Endothelial cell of umbilical vein (primary cell): Measurements from ENCODE around the gene MTHFR. TPM values are rescaled to one million over a fixed set of nuclear protein-coding genes. Genes with fewer than 3 reads are reported as not detected.

Experiments used
- BruUV-seq: library from RNA; stranded (reverse); fragments of 400-500 nt; replicated peaks from 2 replicates; lab custom pipeline; 2021; lab: Mats Ljungman, UMichigan
- CTCF ChIA-PET: fragments of 300-600, 350-600 bp; sonication (Branson Sonifier 250); formaldehyde crosslinking; loops from one replicate; lab custom pipeline; 2021; ENCODE audit warnings: antibody characterized with exemption, inconsistent platforms; lab: Charles Lee
- POLR2A ChIA-PET: fragments of 300-600, 350-600 bp; sonication (Branson Sonifier 250); formaldehyde crosslinking; loops from one replicate; lab custom pipeline; 2021; ENCODE audit warnings: antibody characterized with exemption, inconsistent platforms; lab: Charles Lee
- DNase-seq: peaks from one replicate; pipeline ENCODE4 v3.0.0-alpha.2; 2011; ENCODE audit warnings: low read depth, low spot score
- FAIRE-seq: peaks from 2 replicates; lab custom pipeline; 2011; peaks lifted over from hg19 to GRCh38; lab: Jason Lieb, UNC
- H2AFZ ChIP-seq: 2 replicates; pipeline ENCODE4 v1.6.0; 2012; ENCODE audit warnings: low read depth, low read length, control low read depth, inconsistent platforms
- H3K27ac ChIP-seq: 2 replicates; pipeline ENCODE4 v1.5.1; 2011; ENCODE audit warnings: low read depth, mild to moderate bottlenecking, control low read depth, low read length, moderate library complexity; ENCODE audit not compliant: insufficient read depth
- H3K27me3 ChIP-seq, 2 experiments: 2 replicates each; pipeline versions ENCODE4 v1.6.0 to v1.6.1; 2011; ENCODE audit warnings: low read length in 2 of 2, mixed read lengths in 1 of 2; ENCODE audit not compliant: control insufficient read depth in 2 of 2, insufficient read depth in 2 of 2
- H3K36me3 ChIP-seq, 2 experiments: 2 replicates in 1 of 2; 3 replicates in 1 of 2; pipeline ENCODE4 v1.5.1; 2011; ENCODE audit warnings: low read length in 2 of 2, mild to moderate bottlenecking in 1 of 2, moderate library complexity in 1 of 2; ENCODE audit not compliant: control insufficient read depth in 2 of 2, insufficient read depth in 2 of 2; ENCODE audit errors: extremely low read depth in 1 of 2
- H3K4me1 ChIP-seq: 3 replicates; pipeline ENCODE4 v1.5.1; 2011; ENCODE audit warnings: mild to moderate bottlenecking, low read length; ENCODE audit not compliant: control insufficient read depth, insufficient read depth; ENCODE audit errors: extremely low read depth
- H3K4me2 ChIP-seq: 2 replicates; pipeline ENCODE4 v1.6.1; 2011; ENCODE audit warnings: low read length, control low read depth, mixed read lengths; ENCODE audit not compliant: insufficient read depth
- H3K4me3 ChIP-seq, 3 experiments: fragments of 200-600 bp in 1 of 3; sonication (generic), shearing (Covaris generic) in 1 of 3; replicated peaks in 1 of 3; 2 replicates each; pipeline ENCODE4 v1.5.1; 2011 to 2016; ENCODE audit warnings: control low read depth in 3 of 3, low read length in 3 of 3, mild to moderate bottlenecking in 2 of 3, inconsistent platforms in 1 of 3, low read depth in 1 of 3, moderate library complexity in 1 of 3; ENCODE audit not compliant: insufficient read depth in 1 of 3
- H3K79me2 ChIP-seq: 2 replicates; pipeline ENCODE4 v1.6.0; 2012; ENCODE audit warnings: low read length, inconsistent platforms; ENCODE audit not compliant: control insufficient read depth, insufficient read depth
- H3K9ac ChIP-seq: replicated peaks from 2 replicates; pipeline ENCODE3; 2011; ENCODE audit warnings: low read length, control low read depth; ENCODE audit not compliant: insufficient read depth; ENCODE audit errors: extremely low read depth
- H3K9me1 ChIP-seq: replicated peaks from 3 replicates; pipeline ENCODE4 v1.6.0; 2011; ENCODE audit warnings: mild to moderate bottlenecking, low read length; ENCODE audit not compliant: control insufficient read depth, insufficient read depth; ENCODE audit errors: extremely low read depth
- H3K9me3 ChIP-seq: replicated peaks from 2 replicates; pipeline ENCODE4 v1.5.1; 2012; ENCODE audit warnings: low read length, inconsistent platforms; ENCODE audit not compliant: control insufficient read depth, insufficient read depth
- H4K20me1 ChIP-seq: replicated peaks from 2 replicates; pipeline ENCODE3; 2011; ENCODE audit warnings: mild to moderate bottlenecking, low read length; ENCODE audit not compliant: control insufficient read depth, insufficient read depth; ENCODE audit errors: extremely low read depth
- CTCF ChIP-seq, 2 donors: IDR thresholded peaks; 1 replicate in 1 of 2; 2 replicates in 1 of 2; pipeline ENCODE4 v1.5.1; 2011; ENCODE audit warnings: low read length in 2 of 2, mild to moderate bottlenecking in 2 of 2, moderate library complexity in 2 of 2, control low read depth in 1 of 2, inconsistent platforms in 1 of 2, low read depth in 1 of 2; ENCODE audit not compliant: insufficient read depth in 1 of 2; ENCODE audit errors: extremely low read depth in 1 of 2
- EZH2 ChIP-seq: IDR thresholded peaks from 2 replicates; pipeline ENCODE4 v1.6.1; 2012; ENCODE audit warnings: borderline replicate concordance, low read depth, mild to moderate bottlenecking, moderate library complexity, low read length, inconsistent platforms; ENCODE audit not compliant: severe bottlenecking
- FOS ChIP-seq: IDR thresholded peaks from 2 replicates; pipeline ENCODE4 v1.6.1; 2011; ENCODE audit warnings: mild to moderate bottlenecking, low read length, moderate library complexity, borderline replicate concordance; ENCODE audit not compliant: insufficient read depth
- GATA2 ChIP-seq: IDR thresholded peaks from 2 replicates; pipeline ENCODE4 v1.7.0; 2011; ENCODE audit warnings: low read depth, mild to moderate bottlenecking, moderate library complexity, mixed read lengths, low read length; ENCODE audit not compliant: insufficient read length, insufficient read depth
- JUN ChIP-seq: IDR thresholded peaks from 2 replicates; pipeline ENCODE4 v1.6.1; 2011; ENCODE audit warnings: borderline replicate concordance, low read depth; ENCODE audit not compliant: insufficient read length, insufficient read depth
- MAX ChIP-seq: IDR thresholded peaks from 2 replicates; pipeline ENCODE4 v1.6.1; 2011; ENCODE audit not compliant: insufficient read depth, insufficient read length
- MYC ChIP-seq: IDR thresholded peaks from one replicate; pipeline ENCODE4 v1.6.1; 2011; ENCODE audit warnings: mild to moderate bottlenecking, low read depth, low read length
- POLR2A ChIP-seq: IDR thresholded peaks from 2 replicates; pipeline ENCODE4 v1.6.1; 2012; ENCODE audit warnings: low read depth, mild to moderate bottlenecking, control low read depth, low read length
- POLR2AphosphoS5 ChIP-seq: IDR thresholded peaks from 2 replicates; pipeline ENCODE4 v1.6.1; 2012; ENCODE audit warnings: low read depth, mild to moderate bottlenecking, control low read depth, low read length, moderate library complexity; ENCODE audit not compliant: insufficient read depth
- dilution Hi-C: fragments of 300-500 bp; cut with MboI; formaldehyde crosslinking; loops from one replicate; pipeline ENCODE4 v1.15.0; 2019; ENCODE audit warnings: low sequenced_read_pairs; ENCODE audit not compliant: extremely low pct_ligation_motif_present
- intact Hi-C: fragments of 100-400 bp; cut with micrococcal nuclease; formaldehyde crosslinking; loops from one replicate; pipeline ENCODE4 v1.10.0; 2022
- polyA plus RNA-seq, 4 experiments: library from polyadenylated mRNA; depleted of rRNA in 3 of 4; stranded (reverse) in 3 of 4; unstranded in 1 of 4; fragments of >200 nt; gene quantifications; 2 replicates each; pipeline versions ENCODE4 v1.2.1 to v1.2.3, GENCODE V29; 2011 to 2012; ENCODE audit warnings: missing spikeins in 1 of 4
- total RNA-seq: library from RNA; stranded (reverse); gene quantifications from 2 replicates; pipeline ENCODE4 v1.2.3, GENCODE V29; 2021

MTHFR gene
- total and polyA plus RNA-seq, 2 donors (not counting 3 experiments of a cell fraction or from before 2014, with no cell fraction given) = 13.8 to 25.3 TPM

GRCh38 chr1:11764115-11764514 lies 41.6 kb downstream of the MTHFR start:
- H3K4me1 ChIP-seq = peaks cover 3% of the 10 kb centered on the region
- BruUV-seq = no TSS peak
- no peak overlapping the region for H3K4me3 ChIP-seq
- H3K9me1 ChIP-seq = no peaks in the 10 kb centered on the region
- no peaks in the 10 kb centered on the region for H3K9me3 ChIP-seq
- H3K27ac ChIP-seq = no peak overlapping the region
- intact Hi-C loops (no loop called here), dilution Hi-C loops (no loop called here)
- TF ChIP-seq POLR2A (no peak), POLR2AphosphoS5 (no peak), GATA2 (no peak), JUN (no peak), MYC (no peak), MAX (no peak), CTCF (IDR thresholded peaks at IDR 0.05; ENCODE audit: extremely low read depth in 1 of 2, insufficient read depth in 1 of 2, low read depth in 1 of 2, low read length in 2 of 2) (no peak), FOS (no peak), EZH2 (no peak)
- H3K9ac ChIP-seq = no peak overlapping the region
- no peak overlapping the region for H3K4me2 ChIP-seq
- H3K36me3 ChIP-seq = no peaks in the 10 kb centered on the region
- ChIA-PET CTCF (no interaction called here), POLR2A (no interaction called here)
- H4K20me1 ChIP-seq = no peaks in the 10 kb centered on the region
- DNase-seq (no peak), FAIRE-seq (no peak)
- no peaks in the 10 kb centered on the region for H3K79me2 ChIP-seq
- H2AFZ ChIP-seq = no peak overlapping the region
- H3K27me3 ChIP-seq = peaks cover 0 to 6% of the 10 kb centered on the region in 2 experiments
